Colonic mucosa (tissue), 4 donors: Measurements from ENCODE around the gene CCNY. TPM values are rescaled to one million over a fixed set of nuclear protein-coding genes. Genes with fewer than 3 reads are reported as not detected.
A peak's percentile ranks its signal among the peaks of the same experiment; 100 is the strongest.

Source experiments
- DNase-seq: peaks from one replicate; pipeline ENCODE4 v3.0.0-alpha.2; 2020
- H3K27ac ChIP-seq: fragments of 200-600 bp; one replicate; pipeline ENCODE4 v1.8.0; 2021
- H3K27me3 ChIP-seq: fragments of 200-600 bp; one replicate; pipeline ENCODE4 v1.8.0; 2021
- H3K36me3 ChIP-seq: fragments of 200-600 bp; one replicate; pipeline ENCODE4 v1.8.0; 2021
- H3K4me1 ChIP-seq: fragments of 200-600 bp; one replicate; pipeline ENCODE4 v1.8.0; 2021; ENCODE audit warnings: mild to moderate bottlenecking
- H3K4me3 ChIP-seq: fragments of 200-600 bp; one replicate; pipeline ENCODE4 v1.8.0; 2021
- H3K9ac ChIP-seq, 2 donors: one replicate each; pipeline ENCODE4 v1.7.0; 2013; ENCODE audit warnings: control low read depth in 2 of 2, low read depth in 2 of 2, low read length in 2 of 2
- H3K9me3 ChIP-seq: fragments of 200-600 bp; one replicate; pipeline ENCODE4 v1.8.0; 2021
- intact Hi-C: fragments of 100-400 bp; cut with DNase I; formaldehyde crosslinking; loops from one replicate; pipeline ENCODE4 v1.14.1; 2022
- total RNA-seq, 2 donors: library from RNA; stranded (reverse); fragmentation: NEBNext Ultra II Directional in 1 of 2; extraction: Animal tissue kit (Norgen Biotek cat#: 25700) in 1 of 2; gene quantifications; one replicate each; pipeline ENCODE4 v1.2.1, GENCODE V29; 2021
- TF ChIP-seq, protein P1 (sequence below): fragments of 200-600 bp; IDR thresholded peaks from one replicate; pipeline ENCODE4 v1.8.0; 2022; ENCODE audit warnings: antibody characterized with exemption, mild to moderate bottlenecking
- donor health status: healthy.
- donor health status: DM: no; HTN: no; CAD: no.
- donor health status: DM: no; HTN: no; CAD: no.

CCNY gene
- total RNA-seq, 2 donors from 2014 or later: 43.5 to 68.6 TPM

DNA sequence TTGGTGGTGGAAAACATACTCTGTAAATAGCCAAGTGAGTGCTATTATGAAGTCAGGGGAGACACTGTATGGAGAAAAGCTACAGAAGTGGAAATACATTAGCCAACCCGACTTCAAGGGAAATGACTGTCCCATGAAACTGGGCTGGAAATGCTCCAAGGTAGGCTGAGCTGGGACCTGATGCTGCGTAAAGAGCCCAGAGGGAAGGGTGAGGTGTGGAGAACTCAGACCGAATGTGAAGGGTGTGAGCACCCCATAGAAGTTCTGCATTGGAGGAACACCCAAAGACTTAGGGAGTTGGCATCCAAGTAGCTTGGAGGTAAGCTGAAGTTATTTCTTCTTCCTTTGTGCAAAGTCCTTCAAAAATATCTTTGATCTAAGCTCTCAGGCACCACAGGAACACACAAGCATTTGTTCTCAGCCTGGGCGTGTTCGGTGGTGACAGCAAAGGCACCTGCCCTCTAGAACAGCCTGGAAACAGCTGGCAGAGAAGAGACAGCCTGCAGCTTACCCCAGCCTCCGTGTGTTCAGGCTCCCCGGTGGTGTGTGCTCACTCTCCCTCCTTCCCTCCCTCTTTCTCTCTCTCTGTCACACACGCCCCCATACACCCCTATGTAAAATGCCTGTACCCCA is 249.7 kb downstream of the CCNY start:
- peak; percentile 34 for DNase-seq
- TF ChIP-seq, protein P1, sequence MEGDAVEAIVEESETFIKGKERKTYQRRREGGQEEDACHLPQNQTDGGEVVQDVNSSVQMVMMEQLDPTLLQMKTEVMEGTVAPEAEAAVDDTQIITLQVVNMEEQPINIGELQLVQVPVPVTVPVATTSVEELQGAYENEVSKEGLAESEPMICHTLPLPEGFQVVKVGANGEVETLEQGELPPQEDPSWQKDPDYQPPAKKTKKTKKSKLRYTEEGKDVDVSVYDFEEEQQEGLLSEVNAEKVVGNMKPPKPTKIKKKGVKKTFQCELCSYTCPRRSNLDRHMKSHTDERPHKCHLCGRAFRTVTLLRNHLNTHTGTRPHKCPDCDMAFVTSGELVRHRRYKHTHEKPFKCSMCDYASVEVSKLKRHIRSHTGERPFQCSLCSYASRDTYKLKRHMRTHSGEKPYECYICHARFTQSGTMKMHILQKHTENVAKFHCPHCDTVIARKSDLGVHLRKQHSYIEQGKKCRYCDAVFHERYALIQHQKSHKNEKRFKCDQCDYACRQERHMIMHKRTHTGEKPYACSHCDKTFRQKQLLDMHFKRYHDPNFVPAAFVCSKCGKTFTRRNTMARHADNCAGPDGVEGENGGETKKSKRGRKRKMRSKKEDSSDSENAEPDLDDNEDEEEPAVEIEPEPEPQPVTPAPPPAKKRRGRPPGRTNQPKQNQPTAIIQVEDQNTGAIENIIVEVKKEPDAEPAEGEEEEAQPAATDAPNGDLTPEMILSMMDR: no peak
- Histone ChIP-seq H3K27me3 (no peaks in the 10 kb centered on the region), H3K27ac (no peak overlapping the region), H3K9ac (no peak overlapping the region), H3K9me3 (no peaks in the 10 kb centered on the region), H3K36me3 (no peaks in the 10 kb centered on the region), H3K4me1 (no peaks in the 10 kb centered on the region), H3K4me3 (no peak overlapping the region)
- intact Hi-C loops: no loop called here

DNA sequence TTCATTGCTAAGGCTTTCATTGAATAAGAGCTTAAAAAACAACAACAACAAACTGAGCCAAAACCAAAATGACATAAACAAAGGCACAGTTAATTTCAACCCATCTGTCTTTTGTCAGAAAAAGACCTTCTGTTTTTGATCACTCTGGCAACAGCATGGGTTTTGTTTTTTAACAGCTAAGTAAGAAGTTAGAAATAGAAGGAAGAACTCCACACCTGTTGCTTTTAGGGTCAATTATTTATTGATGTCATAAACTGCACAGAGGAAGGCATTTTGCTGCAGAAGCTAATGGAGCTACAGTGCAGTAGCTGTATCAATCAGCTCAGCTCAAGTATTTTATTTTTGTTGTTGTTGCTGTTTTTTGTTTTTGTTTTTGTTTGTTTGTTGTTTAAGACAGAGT is 252.5 kb downstream of the CCNY start:
- Histone ChIP-seq H3K36me3 (no peaks in the 10 kb centered on the region), H3K9me3 (no peaks in the 10 kb centered on the region), H3K4me3 (no peak overlapping the region), H3K27ac (no peak overlapping the region), H3K4me1 (no peaks in the 10 kb centered on the region), H3K9ac (no peak overlapping the region), H3K27me3 (no peaks in the 10 kb centered on the region)
- TF ChIP-seq, protein P1: no peak
- intact Hi-C loops: no loop called here
- no peak for DNase-seq

DNA sequence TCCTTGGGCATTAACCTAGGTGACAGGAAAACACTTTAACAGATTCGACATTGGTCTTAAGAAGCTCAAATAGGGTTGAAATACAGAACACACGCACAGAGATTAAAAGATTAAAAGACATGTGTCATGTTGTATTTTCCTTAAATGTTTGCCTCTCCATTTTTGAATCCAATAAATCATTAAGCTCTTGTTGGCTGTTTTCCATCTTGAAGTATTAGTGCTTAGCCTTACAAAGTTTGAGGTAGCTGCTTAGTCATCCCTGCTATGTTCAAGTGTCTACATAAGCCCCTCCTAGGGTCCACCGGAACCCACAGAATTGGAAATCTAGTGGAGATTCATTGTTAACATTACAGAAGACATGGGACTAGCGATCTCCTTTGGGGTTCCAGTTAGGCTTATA is 256.1 kb downstream of the CCNY start:
- Histone ChIP-seq H3K27ac (no peak overlapping the region), H3K9me3 (no peaks in the 10 kb centered on the region), H3K36me3 (no peaks in the 10 kb centered on the region), H3K4me3 (no peak overlapping the region), H3K9ac (no peak overlapping the region), H3K4me1 (no peaks in the 10 kb centered on the region), H3K27me3 (no peaks in the 10 kb centered on the region)
- no peak for DNase-seq
- intact Hi-C loops: no loop called here
- TF ChIP-seq, protein P1: no peak

DNA sequence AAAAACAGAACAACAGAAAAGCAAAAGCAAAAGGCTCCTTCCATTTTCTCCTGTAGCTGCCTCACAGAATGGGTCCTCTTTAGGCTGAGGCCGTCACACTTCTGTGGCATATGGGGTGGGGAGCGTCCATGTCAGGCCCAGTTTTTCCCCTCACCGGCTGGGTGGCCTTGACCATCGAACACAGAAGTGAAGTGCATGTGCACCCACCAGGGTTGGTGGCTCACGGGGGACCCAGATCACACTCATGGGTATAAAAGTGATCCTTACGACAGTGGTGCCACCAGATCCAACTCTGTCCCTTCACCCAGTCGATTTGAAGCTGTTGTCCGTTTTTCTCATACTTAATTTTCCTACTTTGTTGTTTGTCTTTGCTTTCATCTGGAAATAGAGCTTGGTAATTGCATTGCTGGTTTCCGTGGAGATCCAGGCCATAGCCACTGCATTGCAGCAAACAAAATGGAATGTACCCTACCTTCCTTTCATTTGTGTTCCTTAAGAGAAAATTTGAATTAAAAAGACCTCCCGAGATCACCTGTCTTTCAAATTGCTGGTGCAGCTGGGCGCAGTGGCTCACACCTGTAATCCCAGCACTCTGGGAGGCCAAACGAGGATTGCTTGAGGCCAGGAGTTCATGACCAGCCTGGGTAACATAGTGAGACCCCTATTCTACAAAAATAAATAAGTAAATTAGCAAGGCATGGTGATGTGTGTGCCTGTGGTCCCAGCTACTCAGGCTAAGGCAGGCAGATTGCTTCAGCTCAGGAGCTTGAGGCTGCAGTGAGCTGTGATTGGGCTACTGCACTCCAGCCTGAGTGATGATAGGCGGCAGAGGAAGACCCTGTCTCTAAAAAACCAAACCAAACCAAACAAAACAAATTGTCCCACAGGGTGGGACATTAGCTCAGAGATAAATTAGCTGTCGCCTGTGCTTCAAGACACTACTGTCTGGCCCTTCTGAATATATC is 258.1 kb downstream of the CCNY start:
- H3K4me3 ChIP-seq: no peak overlapping the region
- no peak overlapping the region for H3K9ac ChIP-seq
- H3K4me1 ChIP-seq: no peaks in the 10 kb centered on the region
- TF ChIP-seq, protein P1: no peak
- H3K27me3 ChIP-seq: no peaks in the 10 kb centered on the region
- intact Hi-C loops: no loop called here
- H3K36me3 ChIP-seq: no peaks in the 10 kb centered on the region
- H3K27ac ChIP-seq: no peak overlapping the region
- H3K9me3 ChIP-seq: no peaks in the 10 kb centered on the region
- DNase-seq: no peak

DNA sequence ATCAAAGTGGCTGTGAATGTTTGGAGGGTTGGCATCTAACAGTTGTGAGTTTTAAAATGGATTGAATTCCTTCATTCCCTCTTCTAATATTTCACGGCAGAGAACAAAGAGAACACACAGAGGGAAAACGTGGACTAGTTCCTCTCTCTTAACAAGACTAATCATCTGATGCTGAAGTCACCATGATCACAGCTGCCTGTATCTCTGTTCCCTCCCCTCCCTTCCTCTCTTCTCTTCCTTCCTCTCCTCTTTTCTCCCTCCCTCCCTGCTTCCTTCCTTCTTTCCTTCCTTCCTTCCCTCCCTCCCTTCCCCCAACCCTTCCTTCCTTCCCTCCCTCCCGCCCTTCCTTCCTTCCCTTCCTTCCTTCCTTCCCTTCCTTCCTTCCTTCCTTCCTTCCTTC is 258.8 kb downstream of the CCNY start:
- no peak overlapping the region for H3K27ac ChIP-seq
- intact Hi-C loops: no loop called here
- no peaks in the 10 kb centered on the region for H3K36me3 ChIP-seq
- H3K27me3 ChIP-seq: no peaks in the 10 kb centered on the region
- no peak overlapping the region for H3K9ac ChIP-seq
- H3K9me3 ChIP-seq: no peaks in the 10 kb centered on the region
- no peaks in the 10 kb centered on the region for H3K4me1 ChIP-seq
- DNase-seq: no peak
- H3K4me3 ChIP-seq: no peak overlapping the region
- TF ChIP-seq, protein P1: no peak
